Stimulated activated CD4-positive, alpha-beta T cell treated with anti-CD3 and anti-CD28 coated beads, TNF-alpha, amount 100 ng/mL, for 4 hours (primary cell): ENCODE measurements around the gene DPF3.
"Not testable (repeated sequence)": the region's sequence is repeated elsewhere in the genome, so short reads cannot be mapped to it uniquely, and the experiment has no call there.

ENCODE experiments used
- DNase-seq, 3 experiments: peaks; one replicate each; pipeline ENCODE4 v3.0.0-alpha.2; 2020; ENCODE audit warnings: low read depth in 3 of 3

The DPF3 gene

DNA sequence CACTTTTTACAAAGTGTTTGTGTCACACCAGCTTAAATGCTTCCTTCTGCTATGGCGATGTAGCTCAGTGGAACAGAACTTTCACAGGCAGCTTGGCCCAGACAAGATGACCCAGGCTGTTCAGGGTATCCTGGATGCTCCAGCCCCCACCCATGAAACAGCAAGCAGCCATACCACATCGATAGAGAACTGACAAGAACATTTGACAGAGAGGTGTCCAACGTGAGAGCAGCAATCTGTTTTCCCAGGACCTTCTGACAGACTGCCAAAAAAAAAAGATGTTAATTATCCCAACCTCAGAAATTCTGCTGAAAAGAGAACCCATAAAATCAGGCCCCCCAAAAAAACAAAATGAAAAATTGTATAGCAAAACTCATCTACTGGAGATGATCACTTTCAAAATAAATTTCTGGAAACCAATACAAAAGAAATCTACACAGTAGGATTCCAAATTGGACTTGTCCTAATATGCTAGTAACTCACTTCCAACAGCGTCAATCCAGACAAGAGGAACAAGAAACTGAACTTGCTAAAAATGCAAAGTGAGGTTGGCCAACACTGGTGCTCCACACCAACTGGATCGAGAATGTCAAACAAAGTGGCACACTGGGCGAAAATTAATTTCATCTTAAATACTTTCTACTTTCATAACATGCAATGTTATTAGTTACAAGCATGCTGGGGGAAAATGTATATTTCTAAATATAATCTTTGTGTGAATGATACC is 118.8 kb downstream of the DPF3 start:
- DNase-seq, result no peak

DNA sequence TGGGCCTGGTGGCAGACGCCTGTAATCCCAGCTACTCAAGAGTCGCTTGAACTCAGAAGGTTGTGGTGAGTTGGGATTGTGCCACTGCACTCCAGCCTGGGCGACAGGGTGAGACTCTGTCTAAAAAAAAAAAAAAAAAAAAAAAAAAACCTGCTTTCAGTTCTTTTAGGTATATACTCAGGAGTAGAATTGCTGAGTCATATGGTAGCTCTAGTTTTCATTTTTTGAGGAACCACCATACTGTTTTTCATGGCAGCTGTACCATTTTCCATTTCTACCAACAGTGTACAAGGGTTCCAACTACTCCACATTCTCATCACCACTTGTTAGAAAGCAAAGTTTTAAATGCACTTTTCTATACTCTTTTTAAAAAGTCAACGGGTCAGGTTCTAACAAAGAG is 119.8 kb downstream of the DPF3 start:
- DNase-seq, result no peak

DNA sequence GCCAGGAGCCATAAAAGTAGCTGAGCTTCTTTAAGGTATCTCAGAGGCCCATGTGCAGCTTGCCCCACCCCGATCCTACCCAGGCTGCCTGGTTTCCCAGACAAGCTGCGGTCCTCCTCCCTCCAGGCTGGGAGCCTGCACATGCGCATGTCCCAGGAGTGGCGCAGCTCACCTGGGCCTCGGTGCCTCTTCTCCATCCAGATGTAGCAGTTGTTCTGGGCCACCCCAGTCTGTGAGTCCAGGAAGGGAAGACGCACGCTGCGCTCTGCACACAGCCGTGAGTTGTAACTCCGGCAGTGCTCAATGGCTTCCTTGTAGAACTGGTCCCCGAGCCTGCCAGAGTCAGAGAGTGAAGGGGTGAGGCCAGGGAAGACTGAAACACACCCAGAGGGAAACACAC is 122.3 kb downstream of the DPF3 start:
- no peak for DNase-seq

- no peak for DNase-seq
These were observed 127.6 kb downstream of the DPF3 start for GRCh38 chr14:72766296-72766695.

GRCh38 chr14:72763892-72764291 is 130.0 kb downstream of the DPF3 start:
- DNase-seq, result no peak

DNA sequence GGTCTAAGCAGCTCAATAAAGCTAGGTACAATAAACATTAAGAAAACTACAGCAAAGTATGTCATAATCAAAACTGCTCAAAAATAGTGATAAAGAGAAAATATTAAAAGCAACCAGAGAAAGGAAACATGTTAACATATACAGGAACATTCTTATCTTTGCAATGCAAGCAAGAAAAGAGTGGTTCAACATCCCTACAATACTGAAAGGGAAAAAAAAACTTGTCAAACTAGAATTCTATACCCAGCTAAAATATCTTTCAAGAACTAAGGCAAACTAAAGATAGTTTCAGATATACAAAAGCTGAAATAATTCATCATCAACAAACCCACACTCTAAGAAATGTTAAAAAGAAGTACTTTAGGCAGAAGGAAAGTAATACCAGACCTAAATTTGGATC is 134.2 kb downstream of the DPF3 start:
- no peak for DNase-seq

- no peak for DNase-seq
These were observed 134.9 kb downstream of the DPF3 start for GRCh38 chr14:72758993-72759392.

DNA sequence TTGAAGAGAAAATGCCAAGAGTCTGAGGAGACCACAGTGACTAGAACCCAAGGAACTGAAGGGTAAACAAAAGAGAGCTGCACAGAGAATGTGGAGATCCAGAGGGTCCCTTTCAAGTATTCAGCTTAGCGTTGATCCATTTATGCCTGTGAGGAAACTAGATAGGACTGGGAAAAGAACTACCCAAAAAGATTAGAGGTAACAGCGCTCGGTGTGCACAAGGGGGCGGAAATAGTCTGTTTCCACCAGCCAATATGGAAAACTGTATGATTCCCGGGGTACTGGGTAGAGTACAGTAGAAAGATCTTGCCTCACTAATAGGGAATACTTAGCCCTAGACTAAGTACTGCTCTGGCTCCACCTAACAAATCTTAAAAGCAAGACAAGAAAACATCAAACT is 135.5 kb downstream of the DPF3 start:
- no peak for DNase-seq

DNA sequence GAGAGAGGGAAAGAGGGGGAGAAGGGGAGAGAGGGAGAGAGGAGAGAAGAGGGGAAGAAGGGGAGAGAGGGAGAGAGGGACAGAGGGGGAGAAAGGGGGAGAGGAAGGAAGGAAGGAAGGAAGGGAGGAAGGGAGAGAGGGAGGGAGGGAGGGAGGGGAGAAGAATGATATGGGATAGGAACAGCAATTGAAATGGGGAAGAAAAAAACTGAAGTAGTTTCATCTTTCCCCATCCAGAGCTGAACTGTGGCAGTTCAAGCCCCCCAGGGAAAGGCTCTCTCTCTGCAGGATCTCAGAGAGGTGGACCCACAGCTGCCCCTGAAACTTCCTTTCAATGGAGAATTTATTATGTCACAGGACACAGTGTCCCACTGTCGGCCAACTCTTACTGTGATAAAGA is 136.9 kb downstream of the DPF3 start:
- DNase-seq, result no peak

DNA sequence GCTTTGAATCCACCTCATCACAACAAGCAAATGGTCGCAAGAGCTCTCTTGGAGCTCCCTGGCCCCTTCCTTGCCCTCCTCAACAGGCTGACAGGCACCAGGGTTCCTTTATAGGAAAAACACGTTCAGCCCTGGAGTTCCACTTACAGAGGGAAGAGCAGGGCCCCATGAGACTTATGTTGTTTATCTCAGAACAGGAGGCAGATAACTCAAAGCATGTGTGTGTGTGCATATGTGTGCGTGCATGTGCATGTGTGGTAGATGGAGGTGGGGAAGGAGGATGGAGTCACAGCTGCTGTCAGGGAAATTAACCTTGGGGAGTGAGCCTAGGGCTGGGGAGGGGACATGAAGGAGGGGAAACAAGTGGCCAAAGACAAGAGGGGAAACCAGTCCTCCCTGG is 138.1 kb downstream of the DPF3 start:
- no peak for DNase-seq

- DNase-seq, result no peak
These were observed 139.0 kb downstream of the DPF3 start for GRCh38 chr14:72754949-72755348.

DNA sequence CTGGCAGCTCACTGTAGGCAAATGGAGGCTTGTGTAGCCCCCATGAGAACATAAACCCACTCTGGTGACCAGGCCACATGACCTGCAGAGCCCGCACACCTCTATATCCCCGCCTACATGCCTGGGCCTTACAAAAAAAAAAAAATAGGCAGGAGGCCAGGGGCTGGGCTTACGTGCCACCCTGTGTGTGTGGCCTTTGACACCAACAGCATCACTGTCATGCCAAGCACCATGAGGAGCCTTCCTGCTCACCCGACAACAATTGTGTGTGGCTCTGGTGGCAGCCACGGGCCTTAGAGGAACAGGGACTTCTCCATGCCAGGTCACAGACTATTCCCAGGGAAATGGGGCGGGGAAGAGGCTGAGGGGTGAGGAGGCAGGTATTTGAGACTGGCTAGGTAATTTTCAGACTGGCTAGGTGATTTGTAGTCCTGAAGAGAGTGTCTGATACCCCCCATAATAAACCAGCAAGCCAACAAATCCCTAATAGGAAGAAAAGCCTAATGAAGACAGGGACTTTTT is 140.0 kb downstream of the DPF3 start:
- DNase-seq, result no peak

DNA sequence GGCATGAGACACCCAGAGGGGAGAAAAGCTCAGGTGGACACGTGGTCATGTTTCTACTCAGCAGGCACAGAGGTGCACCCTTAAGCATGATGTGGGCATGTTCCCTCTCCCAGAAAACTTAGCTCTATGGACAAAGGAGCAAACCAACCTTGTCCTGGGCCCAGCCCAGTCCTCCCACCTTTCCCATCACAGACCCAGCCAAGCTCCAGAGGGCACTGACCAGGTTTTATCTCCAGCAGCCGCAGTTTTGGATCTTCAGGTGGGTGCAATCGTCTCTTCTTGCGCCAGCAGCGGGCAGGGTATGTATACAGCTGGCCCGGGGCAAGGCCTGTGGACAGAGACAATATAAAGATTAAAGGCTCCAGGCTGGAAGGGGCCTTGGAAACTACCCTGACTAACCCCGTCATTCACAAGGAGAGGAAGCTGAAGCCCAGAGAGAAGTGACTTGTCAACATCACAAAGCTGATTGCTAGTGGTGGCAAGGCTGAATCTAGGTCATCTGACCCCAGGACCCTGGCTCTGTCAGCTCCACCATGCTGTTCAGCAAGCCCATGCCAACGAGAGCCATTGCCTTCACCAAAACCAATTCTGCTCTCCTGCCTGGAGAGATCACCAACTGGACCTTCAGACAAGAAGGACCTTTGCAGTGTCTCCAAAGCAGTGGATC is 140.7 kb downstream of the DPF3 start:
- no peak for DNase-seq

GRCh38 chr14:72752034-72752412 is 141.9 kb downstream of the DPF3 start:
- no peak for DNase-seq

DNA sequence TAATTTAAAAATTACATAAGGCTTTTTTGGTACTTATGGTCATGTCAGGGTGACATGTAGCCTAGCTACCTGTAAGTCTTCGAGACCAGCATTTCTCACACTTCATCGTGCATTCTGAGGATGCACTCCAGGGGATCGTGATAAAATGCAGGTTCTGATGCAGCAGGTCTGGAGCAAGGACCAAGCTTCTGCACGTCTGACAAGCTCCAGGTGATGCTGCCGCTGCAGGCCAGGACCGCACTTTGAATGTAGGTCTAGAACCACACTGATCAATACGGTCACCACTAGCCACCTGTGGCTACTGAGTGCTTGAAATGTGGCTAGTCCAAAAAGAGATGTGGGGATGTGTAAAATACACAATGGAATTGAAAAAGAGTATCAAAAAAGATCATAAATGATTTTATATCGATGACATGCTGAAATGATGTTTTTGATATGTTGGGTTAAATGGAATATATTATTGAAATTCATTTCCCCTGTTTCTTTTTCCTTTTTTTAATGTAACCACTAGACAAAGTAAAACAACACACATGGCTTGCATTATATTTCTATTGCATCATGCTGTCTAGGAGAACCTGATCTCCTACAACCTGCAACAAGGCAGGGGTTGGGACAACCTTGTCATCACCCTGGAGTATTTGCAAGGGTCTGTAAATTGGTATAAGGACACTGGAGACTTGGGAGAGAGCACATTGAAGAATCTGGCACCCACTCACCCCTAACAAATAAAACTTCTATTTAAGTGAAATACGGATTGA is 142.4 kb downstream of the DPF3 start:
- DNase-seq, result no peak

- DNase-seq, result not testable (repeated sequence)
These were observed 145.0 kb downstream of the DPF3 start for GRCh38 chr14:72748921-72749320.

- DNase-seq, result no peak
These were observed 146.2 kb downstream of the DPF3 start for GRCh38 chr14:72747652-72748051.

GRCh38 chr14:72745991-72746980 is 147.6 kb downstream of the DPF3 start:
- DNase-seq, result no peak

DNA sequence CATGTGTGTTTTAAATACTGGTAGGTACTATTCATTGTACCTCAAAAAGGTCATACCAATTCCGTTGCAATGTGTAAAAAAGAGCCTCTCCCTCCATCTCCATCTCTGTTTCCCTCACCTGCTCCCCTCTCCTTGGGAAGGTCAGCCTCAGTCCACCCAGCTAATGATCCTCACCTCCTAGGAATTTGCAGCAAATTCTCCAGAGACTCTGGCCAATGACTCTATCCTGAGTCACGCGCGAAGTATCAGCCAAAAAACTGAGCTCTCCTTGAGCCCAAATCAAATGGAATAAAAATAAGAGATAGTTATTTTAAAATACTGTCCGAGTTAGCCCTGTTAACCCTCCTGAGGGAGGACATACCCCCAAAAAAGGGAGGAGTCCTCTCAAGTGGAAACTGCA is 148.4 kb downstream of the DPF3 start:
- no peak for DNase-seq

GRCh38 chr14:72744416-72745120 is 149.3 kb downstream of the DPF3 start:
- no peak for DNase-seq

- DNase-seq, result no peak
These were observed 150.3 kb downstream of the DPF3 start for GRCh38 chr14:72743626-72744025.
